Ectodermal cell (in vitro differentiated cells): ENCODE data around the gene STX10.

Experiments used
- H3K27ac ChIP-seq: 2 replicates; pipeline ENCODE4 v1.7.0; 2013; ENCODE audit warnings: mild to moderate bottlenecking, low read depth, low read length; ENCODE audit not compliant: insufficient read depth, poor library complexity, severe bottlenecking
- H3K27me3 ChIP-seq: 2 replicates; pipeline ENCODE4 v1.7.0; 2013; ENCODE audit warnings: mild to moderate bottlenecking, low read length; ENCODE audit not compliant: insufficient read depth, control insufficient read depth, poor library complexity, severe bottlenecking
- H3K36me3 ChIP-seq: one replicate; pipeline ENCODE4 v1.7.0; 2013; ENCODE audit warnings: low read length; ENCODE audit not compliant: control insufficient read depth, insufficient read depth
- H3K4me1 ChIP-seq: one replicate; pipeline ENCODE4 v1.7.0; 2013; ENCODE audit warnings: low read length; ENCODE audit not compliant: control insufficient read depth, insufficient read depth
- H3K4me3 ChIP-seq: 2 replicates; pipeline ENCODE4 v1.7.0; 2013; ENCODE audit warnings: low read depth, low read length, control low read depth; ENCODE audit not compliant: insufficient read depth
- H3K9me3 ChIP-seq: 2 replicates; pipeline ENCODE4 v1.7.0; 2013; ENCODE audit warnings: mild to moderate bottlenecking, low read length, moderate library complexity; ENCODE audit not compliant: control insufficient read depth
- WGBS, 2 experiments: methylation state at CpG; one replicate each; pipeline ENCODE4 v1.1.7; 2013; ENCODE audit warnings: missing lambda C conversion rate in 2 of 2; 5-methylcytosine and 5-hydroxymethylcytosine counted together

STX10 gene

DNA sequence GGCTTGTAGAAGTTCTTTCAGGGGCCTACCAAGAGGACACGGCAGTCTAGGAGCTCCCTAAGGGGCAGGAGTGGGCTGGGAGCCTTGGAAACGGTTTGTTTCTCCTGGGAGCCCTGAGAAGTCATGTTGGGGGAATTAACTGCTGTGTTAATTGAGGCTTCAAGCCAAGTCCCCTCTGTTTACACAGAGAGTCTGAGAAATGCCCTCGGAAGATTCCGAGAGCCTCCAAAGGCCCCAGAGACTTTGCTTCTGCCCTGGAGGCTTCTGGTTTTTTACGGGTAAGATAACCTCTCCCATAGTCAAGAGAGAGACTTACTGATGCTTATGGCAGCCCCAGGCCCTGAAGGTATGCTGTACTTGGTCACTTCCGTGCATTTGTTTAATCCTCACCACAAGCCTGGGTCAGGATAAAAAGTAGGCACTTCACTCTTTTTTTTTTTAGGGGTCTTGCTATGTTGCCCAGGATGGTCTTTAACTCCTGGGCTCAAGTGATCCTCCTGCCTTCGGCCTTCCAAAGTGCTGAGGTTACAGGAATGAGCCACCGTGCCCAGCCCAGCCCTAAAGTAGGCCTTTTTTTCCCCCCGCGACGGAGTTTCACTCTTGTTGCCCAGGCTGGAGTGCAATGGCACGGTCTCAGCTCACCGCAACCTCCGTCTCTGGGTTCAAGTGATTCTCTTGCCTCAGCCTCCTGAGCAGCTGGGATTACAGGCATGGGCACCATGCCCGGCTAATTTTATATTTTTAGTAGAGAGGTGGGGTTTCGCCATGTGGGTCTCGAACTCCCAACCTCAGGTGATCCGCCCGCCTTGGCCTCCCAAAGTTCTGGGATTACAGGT is 15.2 kb upstream of the STX10 start:
- 67 to 69% methylated on average over 19 of the region's 19 CpGs for WGBS, 2 experiments
- H3K36me3 ChIP-seq = no peaks in the 10 kb centered on the region
- no peaks in the 10 kb centered on the region for H3K9me3 ChIP-seq
- peaks cover 24% of the 10 kb centered on the region for H3K4me1 ChIP-seq
- H3K27ac ChIP-seq = peak overlapping the region; percentile 95
- no peak overlapping the region for H3K4me3 ChIP-seq
- H3K27me3 ChIP-seq = no peaks in the 10 kb centered on the region

DNA sequence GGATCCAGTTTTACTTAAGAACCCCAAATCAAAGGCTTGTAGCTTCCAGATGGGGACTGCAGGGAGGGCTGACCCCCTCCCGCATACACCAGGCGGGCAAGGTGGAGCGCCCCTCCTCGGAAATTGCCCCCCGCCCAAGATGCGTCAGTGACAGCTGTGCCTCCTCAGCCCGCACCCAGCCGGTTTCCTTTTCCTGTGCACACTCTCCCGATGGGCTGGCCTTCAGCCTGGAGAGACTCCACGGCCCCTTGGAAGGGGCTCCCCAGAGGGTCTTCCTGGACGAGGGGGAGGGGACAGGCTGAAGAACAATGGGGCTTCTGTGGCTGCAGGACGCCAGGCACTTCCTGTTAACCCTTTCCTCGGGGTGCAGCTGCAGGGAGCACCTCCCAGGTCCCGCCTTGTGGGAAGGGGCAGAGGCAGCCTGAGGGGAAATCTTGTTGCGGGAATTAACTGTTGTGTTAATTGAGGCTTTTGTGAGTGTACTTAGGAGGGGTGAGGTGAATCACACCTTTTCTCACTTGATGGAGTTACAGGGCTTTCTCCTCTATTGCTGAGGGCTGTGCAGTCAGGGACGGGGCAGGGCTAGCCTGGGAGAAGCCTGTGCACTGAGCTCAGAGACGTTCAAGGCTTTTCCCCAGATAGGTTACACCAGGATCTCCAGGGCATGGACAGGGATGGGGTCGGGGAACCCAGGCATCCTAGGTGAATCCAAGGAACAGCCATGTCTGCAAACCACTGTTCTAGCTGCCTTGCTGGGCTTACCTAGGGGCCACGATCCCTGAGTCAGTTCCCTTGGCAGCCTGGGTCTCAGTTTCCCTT is 14.4 kb upstream of the STX10 start:
- Histone ChIP-seq H3K36me3 (no peaks in the 10 kb centered on the region), H3K9me3 (no peaks in the 10 kb centered on the region), H3K27ac (peak overlapping the region; percentile 95), H3K27me3 (no peaks in the 10 kb centered on the region), H3K4me1 (peaks cover 24% of the 10 kb centered on the region), H3K4me3 (peak overlapping the region; percentile 28)
- 4 to 5% methylated on average over 19 of the region's 19 CpGs for whole genome bisulfite sequencing, 2 experiments

DNA sequence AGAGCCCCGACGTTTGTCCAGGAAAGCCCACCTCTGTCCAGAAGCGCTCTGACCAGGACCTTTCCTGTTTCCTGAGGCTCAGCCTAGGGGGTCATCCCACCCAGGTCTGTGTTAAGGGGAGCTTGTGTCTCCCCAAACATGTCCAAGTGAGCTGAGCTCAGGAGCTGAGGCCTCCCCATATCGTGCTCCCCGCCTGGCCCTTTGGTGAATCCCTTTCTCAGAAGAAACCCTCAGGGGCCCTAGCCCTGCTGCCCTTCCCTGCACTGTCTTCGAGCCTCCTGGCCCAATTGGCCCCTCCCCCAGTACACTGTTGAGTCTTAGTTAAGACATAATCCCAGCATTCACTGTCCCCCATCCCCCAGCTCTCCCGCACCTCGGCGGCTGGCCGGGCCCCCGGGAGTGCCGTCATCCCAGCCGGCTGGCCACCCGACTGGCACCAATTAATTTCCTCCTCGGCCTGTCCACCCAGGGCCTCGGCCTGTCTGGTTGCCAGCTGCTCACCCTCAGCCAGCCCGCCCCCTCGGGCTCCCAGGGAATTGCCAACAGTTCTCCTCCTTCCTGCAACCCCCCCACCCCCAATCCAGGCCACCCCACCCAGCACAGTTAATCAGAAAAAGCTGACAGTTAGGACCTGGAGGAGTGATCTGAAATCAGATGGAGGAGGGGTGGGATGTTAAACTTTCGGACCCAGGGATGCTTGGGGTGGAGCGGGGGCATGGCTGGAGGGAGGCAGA is 13.6 kb upstream of the STX10 start:
- Histone ChIP-seq H3K27ac (peak overlapping the region; percentile 95), H3K4me1 (peaks cover 24% of the 10 kb centered on the region), H3K4me3 (peak overlapping the region; percentile 28), H3K27me3 (no peaks in the 10 kb centered on the region), H3K36me3 (no peaks in the 10 kb centered on the region), H3K9me3 (no peaks in the 10 kb centered on the region)
- WGBS, 2 experiments = 1% methylated on average over 20 of the region's 20 CpGs

DNA sequence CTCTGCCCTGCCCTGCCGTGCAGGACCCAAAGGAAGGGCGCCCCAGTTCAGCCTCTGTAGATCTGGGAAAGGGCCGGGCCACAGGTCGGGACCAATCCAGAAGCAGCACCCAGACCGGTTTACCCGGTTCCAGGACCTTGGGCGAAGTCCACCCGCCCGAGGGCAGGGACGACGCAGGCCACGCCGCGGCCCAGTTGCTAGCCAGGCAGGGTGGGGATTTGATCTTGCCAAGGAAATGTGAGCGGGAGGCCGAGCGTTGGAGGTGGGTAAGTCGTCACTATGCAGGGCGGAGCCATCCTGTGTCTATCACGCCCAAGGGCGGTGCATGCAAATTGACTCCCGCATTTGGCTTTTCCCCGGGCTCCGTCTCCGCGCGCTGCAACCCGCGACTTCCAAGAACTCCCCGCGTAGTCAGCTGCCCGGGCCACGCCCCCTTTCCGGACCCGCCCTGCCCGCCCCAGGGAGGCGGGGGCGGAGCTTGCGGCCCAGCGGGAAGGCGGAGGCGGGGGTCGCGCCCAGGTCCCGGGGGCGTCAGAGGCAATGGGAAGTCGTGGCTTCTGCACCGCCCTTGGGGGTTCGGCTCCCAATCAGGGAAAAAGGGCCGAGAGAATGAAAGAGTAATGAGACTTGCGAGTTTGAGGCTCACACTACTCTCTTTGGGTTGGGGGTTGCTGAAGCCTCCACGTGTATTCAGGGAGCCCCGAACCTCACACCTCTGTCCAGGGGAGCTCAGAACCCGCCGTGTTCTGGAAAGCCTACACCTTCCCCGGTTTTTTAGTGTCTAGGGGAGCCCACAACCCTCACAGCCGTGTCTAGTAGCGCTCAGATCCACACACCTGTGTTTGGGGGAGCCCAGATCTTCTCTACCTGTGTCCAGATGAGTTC is 12.8 kb upstream of the STX10 start:
- WGBS, 2 experiments = 2 to 3% methylated on average over 58 of the region's 58 CpGs

GRCh38 chr19:13160557-13160956 is 10.4 kb upstream of the STX10 start:
- Histone ChIP-seq H3K36me3 (no peaks in the 10 kb centered on the region), H3K27ac (no peak overlapping the region), H3K4me1 (peaks cover 15% of the 10 kb centered on the region), H3K27me3 (no peaks in the 10 kb centered on the region), H3K4me3 (no peak overlapping the region), H3K9me3 (no peaks in the 10 kb centered on the region)
- 91 to 94% methylated on average over 1 of the region's 1 CpG for WGBS, 2 experiments

More for the DNA sequence above, 12.8 kb upstream of the STX10 start:
- Histone ChIP-seq H3K9me3 (no peaks in the 10 kb centered on the region), H3K27ac (peak overlapping the region; percentile 95), H3K4me3 (peak overlapping the region; percentile 28), H3K36me3 (no peaks in the 10 kb centered on the region), H3K4me1 (peaks cover 22% of the 10 kb centered on the region), H3K27me3 (no peaks in the 10 kb centered on the region)

DNA sequence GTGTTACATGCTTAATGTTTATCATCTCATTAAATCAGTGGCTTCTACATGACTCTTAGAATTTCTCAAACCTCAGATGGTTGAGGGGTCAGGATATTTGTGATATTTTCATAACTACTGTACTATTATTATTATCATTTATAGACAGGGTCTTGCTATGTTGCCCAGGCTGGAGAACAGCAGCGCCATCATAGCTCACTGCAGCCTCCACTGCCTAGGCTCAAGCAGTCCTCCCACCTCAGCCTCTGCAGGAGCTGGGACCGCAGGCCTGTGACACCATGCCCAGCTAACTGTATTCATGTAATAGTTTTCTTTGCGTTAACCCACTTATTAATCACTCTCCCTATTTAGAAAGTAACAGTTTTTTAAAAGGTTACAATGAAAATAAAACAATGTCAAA is 9.5 kb upstream of the STX10 start:
- 91 to 94% methylated on average over 2 to 3 of the region's 3 CpGs for WGBS, 2 experiments
- no peaks in the 10 kb centered on the region for H3K9me3 ChIP-seq
- H3K36me3 ChIP-seq = no peaks in the 10 kb centered on the region
- H3K4me1 ChIP-seq = peaks cover 17% of the 10 kb centered on the region
- H3K4me3 ChIP-seq = no peak overlapping the region
- H3K27me3 ChIP-seq = no peaks in the 10 kb centered on the region
- H3K27ac ChIP-seq = no peak overlapping the region

GRCh38 chr19:13155472-13156359 is 5.5 kb upstream of the STX10 start:
- Histone ChIP-seq H3K9me3 (no peaks in the 10 kb centered on the region), H3K27ac (peak overlapping the region; percentile 86), H3K36me3 (no peaks in the 10 kb centered on the region), H3K4me3 (peak overlapping the region; percentile 84), H3K4me1 (peaks cover 6% of the 10 kb centered on the region), H3K27me3 (no peaks in the 10 kb centered on the region)
- WGBS, 2 experiments = 3% methylated on average over 54 to 55 of the region's 55 CpGs

DNA sequence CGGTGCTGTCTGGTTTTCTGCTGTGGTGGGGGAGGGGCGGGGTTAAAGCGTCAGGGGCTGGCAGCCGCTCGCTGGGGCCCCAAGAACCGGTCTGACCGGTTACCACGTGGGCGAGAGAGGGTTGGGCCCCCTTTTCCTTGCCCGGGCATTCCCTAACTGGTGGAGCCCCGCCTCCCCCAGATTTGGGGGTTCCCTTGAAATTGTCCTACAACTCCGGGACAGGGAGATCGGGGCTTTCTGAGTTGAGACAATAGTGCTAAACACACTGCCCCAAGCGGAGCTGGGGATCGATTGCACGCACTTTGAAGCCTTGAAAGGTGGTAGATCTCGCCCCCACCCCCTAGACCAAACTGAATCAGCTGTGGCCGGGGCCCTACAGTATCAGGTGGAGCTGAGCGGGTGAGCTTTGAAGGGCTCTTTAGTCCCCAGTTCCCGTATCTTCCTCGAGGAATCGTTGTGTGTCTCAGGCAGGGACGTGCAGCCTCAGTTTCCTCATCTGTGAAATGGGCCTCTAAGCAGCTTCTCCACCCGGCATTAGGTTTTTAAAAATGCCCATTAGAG is 4.8 kb upstream of the STX10 start:
- 0 to 1% methylated on average over 24 of the region's 24 CpGs for WGBS, 2 experiments
- H3K27ac ChIP-seq = peak overlapping the region; percentile 86
- no peaks in the 10 kb centered on the region for H3K27me3 ChIP-seq
- peak overlapping the region; percentile 84 for H3K4me3 ChIP-seq
- H3K4me1 ChIP-seq = peaks cover 6% of the 10 kb centered on the region
- H3K9me3 ChIP-seq = no peaks in the 10 kb centered on the region
- H3K36me3 ChIP-seq = no peaks in the 10 kb centered on the region
